Osteoblast (primary cell): ENCODE results near the gene PLAAT2. TPM values are rescaled to one million over a fixed set of nuclear protein-coding genes. Genes with fewer than 3 reads are reported as not detected.

Source experiments
- DNase-seq: peaks from one replicate; pipeline ENCODE4 v3.0.0; 2011; ENCODE audit warnings: low spot score, mixed read lengths; ENCODE audit not compliant: insufficient read length; ENCODE audit errors: missing footprints
- H2AFZ ChIP-seq: 2 replicates; pipeline ENCODE4 v1.6.0; 2011; ENCODE audit warnings: mild to moderate bottlenecking, low read length
- H3K27ac ChIP-seq: 2 replicates; pipeline ENCODE4 v1.5.1; 2011; ENCODE audit warnings: mild to moderate bottlenecking, low read depth, low read length, moderate library complexity
- H3K27me3 ChIP-seq: 2 replicates; pipeline ENCODE4 v1.6.0; 2012; ENCODE audit warnings: mild to moderate bottlenecking, control low read depth, inconsistent platforms, low read length, moderate library complexity; ENCODE audit not compliant: insufficient read depth
- H3K36me3 ChIP-seq: 2 replicates; pipeline ENCODE4 v1.5.1; 2011; ENCODE audit warnings: mild to moderate bottlenecking, low read length, control low read depth, moderate library complexity; ENCODE audit not compliant: insufficient read depth
- H3K4me1 ChIP-seq: 2 replicates; pipeline ENCODE4 v1.5.1; 2011; ENCODE audit warnings: mild to moderate bottlenecking, low read length, control low read depth, moderate library complexity; ENCODE audit not compliant: insufficient read depth
- H3K4me2 ChIP-seq: 2 replicates; pipeline ENCODE4 v1.6.0; 2011; ENCODE audit warnings: mild to moderate bottlenecking, low read length; ENCODE audit not compliant: insufficient read depth
- H3K4me3 ChIP-seq: fragments of 200-600 bp; sonication (generic); 3 replicates; pipeline ENCODE4 v1.5.1; 2012; ENCODE audit warnings: mild to moderate bottlenecking, low read length, inconsistent platforms; ENCODE audit not compliant: insufficient read depth
- H3K79me2 ChIP-seq: 2 replicates; pipeline ENCODE4 v1.6.0; 2012; ENCODE audit warnings: mild to moderate bottlenecking, low read length, control low read depth, inconsistent platforms; ENCODE audit not compliant: insufficient read depth
- H3K9me3 ChIP-seq: 2 replicates; pipeline ENCODE4 v1.5.1; 2011; ENCODE audit warnings: low read depth, low read length, control low read depth
- H4K20me1 ChIP-seq: 2 replicates; pipeline ENCODE4 v1.6.0; 2012; ENCODE audit warnings: mild to moderate bottlenecking, low read length, control low read depth; ENCODE audit not compliant: insufficient read depth
- CTCF ChIP-seq: IDR thresholded peaks from 2 replicates; pipeline ENCODE4 v1.5.1; 2011; ENCODE audit warnings: mild to moderate bottlenecking, low read depth, low read length, moderate library complexity; ENCODE audit errors: extremely low read depth
- total RNA-seq: library from RNA; depleted of rRNA; stranded (reverse); fragments of >200 nt; gene quantifications from 2 replicates; pipeline ENCODE4 v1.2.3, GENCODE V29; 2012

The PLAAT2 gene
- total RNA-seq, 1 donor, result not detected

- Histone ChIP-seq H2AFZ (no peak overlapping the region), H3K27me3 (peaks cover 6% of the 10 kb centered on the region), H3K9me3 (no peaks in the 10 kb centered on the region), H3K36me3 (no peaks in the 10 kb centered on the region), H3K4me3 (no peak overlapping the region), H4K20me1 (no peaks in the 10 kb centered on the region), H3K79me2 (no peaks in the 10 kb centered on the region), H3K27ac (no peak overlapping the region), H3K4me2 (no peak overlapping the region), H3K4me1 (peaks cover 12% of the 10 kb centered on the region)
- TF ChIP-seq CTCF, result no peak
- DNase-seq, result no peak
Measured at GRCh38 chr11:63512816-63513215, 50.4 kb downstream of the PLAAT2 start.

GRCh38 chr11:63511048-63511748 is 52.0 kb downstream of the PLAAT2 start:
- H3K36me3 ChIP-seq, result no peaks in the 10 kb centered on the region
- peaks cover 12% of the 10 kb centered on the region for H3K4me1 ChIP-seq
- no peaks in the 10 kb centered on the region for H4K20me1 ChIP-seq
- H3K4me2 ChIP-seq, result peak overlapping the region; percentile 10
- no peak for DNase-seq
- H3K79me2 ChIP-seq, result no peaks in the 10 kb centered on the region
- TF ChIP-seq CTCF, result no peak
- H2AFZ ChIP-seq, result peak overlapping the region; percentile 4
- no peak overlapping the region for H3K4me3 ChIP-seq
- H3K27me3 ChIP-seq, result peaks cover 6% of the 10 kb centered on the region
- H3K9me3 ChIP-seq, result no peaks in the 10 kb centered on the region
- H3K27ac ChIP-seq, result no peak overlapping the region

GRCh38 chr11:63510360-63511047 is 52.7 kb downstream of the PLAAT2 start:
- no peaks in the 10 kb centered on the region for H4K20me1 ChIP-seq
- H3K79me2 ChIP-seq, result no peaks in the 10 kb centered on the region
- H3K36me3 ChIP-seq, result no peaks in the 10 kb centered on the region
- H3K27ac ChIP-seq, result peak overlapping the region; percentile 64
- TF ChIP-seq CTCF, result no peak
- peak overlapping the region; percentile 10 for H3K4me2 ChIP-seq
- peaks cover 12% of the 10 kb centered on the region for H3K4me1 ChIP-seq
- peaks cover 6% of the 10 kb centered on the region for H3K27me3 ChIP-seq
- no peaks in the 10 kb centered on the region for H3K9me3 ChIP-seq
- H3K4me3 ChIP-seq, result no peak overlapping the region
- peak; percentile 97 for DNase-seq
- H2AFZ ChIP-seq, result peak overlapping the region; percentile 62

- Histone ChIP-seq H3K9me3 (no peaks in the 10 kb centered on the region), H3K4me2 (no peak overlapping the region), H3K79me2 (no peaks in the 10 kb centered on the region), H2AFZ (no peak overlapping the region), H3K27me3 (peaks cover 6% of the 10 kb centered on the region), H3K36me3 (no peaks in the 10 kb centered on the region), H3K4me3 (no peak overlapping the region), H3K4me1 (peaks cover 12% of the 10 kb centered on the region), H4K20me1 (no peaks in the 10 kb centered on the region), H3K27ac (no peak overlapping the region)
- no peak for TF ChIP-seq CTCF
- no peak for DNase-seq
Measured at GRCh38 chr11:63508745-63509144, 54.4 kb downstream of the PLAAT2 start.
